Glutamatergic neuron (in vitro differentiated cells): ENCODE results near the gene CDC37L1. TPM values are rescaled to one million over a fixed set of nuclear protein-coding genes. Genes with fewer than 3 reads are reported as not detected.

Experiments
- DNase-seq: peaks from one replicate; pipeline ENCODE4 v3.0.0; 2022
- H3K27ac Mint-ChIP-seq: one replicate; pipeline ENCODE4 v1.8.0; 2020; ENCODE audit warnings: mild to moderate bottlenecking, mixed read lengths, inconsistent platforms; ENCODE audit not compliant: unreplicated experiment
- H3K27me3 Mint-ChIP-seq: one replicate; pipeline ENCODE4 v1.8.0; 2020; ENCODE audit warnings: mild to moderate bottlenecking, moderate library complexity, mixed read lengths, inconsistent platforms; ENCODE audit not compliant: unreplicated experiment
- H3K36me3 Mint-ChIP-seq: one replicate; pipeline ENCODE4 v1.8.0; 2020; ENCODE audit warnings: mild to moderate bottlenecking, mixed read lengths, inconsistent platforms; ENCODE audit not compliant: unreplicated experiment
- H3K4me1 Mint-ChIP-seq: one replicate; pipeline ENCODE4 v1.8.0; 2020; ENCODE audit warnings: mild to moderate bottlenecking, low read depth, mixed read lengths, inconsistent platforms; ENCODE audit not compliant: unreplicated experiment
- H3K4me3 Mint-ChIP-seq: one replicate; pipeline ENCODE4 v1.8.0; 2020; ENCODE audit warnings: mild to moderate bottlenecking, mixed read lengths, inconsistent platforms; ENCODE audit not compliant: unreplicated experiment
- H3K9me3 Mint-ChIP-seq: one replicate; pipeline ENCODE4 v1.8.0; 2020; ENCODE audit warnings: mild to moderate bottlenecking, moderate library complexity, mixed read lengths, inconsistent platforms; ENCODE audit not compliant: unreplicated experiment
- total RNA-seq: library from RNA; stranded (reverse); fragmentation: NEBNext Ultra II Directional; extraction: Animal tissue kit (Norgen Biotek cat#: 25700); gene quantifications from one replicate; pipeline ENCODE4 v1.2.1, GENCODE V29; 2021; ENCODE audit not compliant: unreplicated experiment
- TF ChIP-seq, protein P1 (sequence below): fragments of 200-600 bp; sonication (generic); IDR thresholded peaks from one replicate; pipeline ENCODE4 v1.5.0; 2021; ENCODE audit not compliant: partially characterized antibody, unreplicated experiment

Gene CDC37L1
- total RNA-seq, 1 donor from 2014 or later = 20.8 TPM

DNA sequence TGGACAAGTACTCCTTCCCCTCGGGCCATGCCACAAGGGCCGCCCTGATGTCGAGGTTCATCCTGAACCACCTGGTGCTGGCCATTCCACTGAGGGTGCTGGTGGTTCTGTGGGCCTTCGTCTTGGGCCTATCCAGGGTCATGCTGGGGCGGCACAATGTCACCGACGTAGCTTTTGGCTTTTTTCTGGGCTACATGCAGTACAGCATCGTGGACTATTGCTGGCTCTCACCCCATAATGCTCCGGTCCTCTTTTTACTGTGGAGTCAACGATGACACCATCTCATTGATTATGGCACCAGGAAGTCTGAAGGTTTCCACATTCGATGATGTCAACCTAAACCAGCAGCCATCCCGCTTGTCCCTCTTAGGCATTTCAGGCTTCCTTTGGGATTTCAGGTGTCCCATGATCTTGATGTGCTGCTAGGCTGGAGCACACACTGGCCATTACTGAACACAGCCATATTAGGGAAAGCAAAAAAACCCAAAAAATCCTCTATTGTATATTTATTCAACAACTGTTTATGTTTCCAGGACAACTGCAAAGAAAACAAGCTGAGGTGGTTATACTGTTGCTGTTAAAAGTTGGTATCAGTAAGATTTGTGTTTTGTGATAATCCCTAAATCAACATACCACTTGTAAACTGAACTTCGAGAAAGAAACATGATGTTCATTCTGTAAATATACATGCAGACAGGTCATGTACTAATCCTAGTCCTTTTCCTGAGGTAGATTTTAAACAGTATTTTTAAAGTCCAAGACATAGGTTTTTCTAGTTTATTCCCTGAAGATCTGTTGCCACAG, 16.2 kb upstream of the CDC37L1 start:
- Mint-ChIP-seq H3K4me1 (peaks cover 19% of the 10 kb centered on the region), H3K36me3 (no peaks in the 10 kb centered on the region), H3K9me3 (peaks cover 6% of the 10 kb centered on the region), H3K4me3 (peak overlapping the region; percentile 84), H3K27ac (peak overlapping the region; percentile 57), H3K27me3 (peaks cover 4% of the 10 kb centered on the region)
- TF ChIP-seq, protein P1, sequence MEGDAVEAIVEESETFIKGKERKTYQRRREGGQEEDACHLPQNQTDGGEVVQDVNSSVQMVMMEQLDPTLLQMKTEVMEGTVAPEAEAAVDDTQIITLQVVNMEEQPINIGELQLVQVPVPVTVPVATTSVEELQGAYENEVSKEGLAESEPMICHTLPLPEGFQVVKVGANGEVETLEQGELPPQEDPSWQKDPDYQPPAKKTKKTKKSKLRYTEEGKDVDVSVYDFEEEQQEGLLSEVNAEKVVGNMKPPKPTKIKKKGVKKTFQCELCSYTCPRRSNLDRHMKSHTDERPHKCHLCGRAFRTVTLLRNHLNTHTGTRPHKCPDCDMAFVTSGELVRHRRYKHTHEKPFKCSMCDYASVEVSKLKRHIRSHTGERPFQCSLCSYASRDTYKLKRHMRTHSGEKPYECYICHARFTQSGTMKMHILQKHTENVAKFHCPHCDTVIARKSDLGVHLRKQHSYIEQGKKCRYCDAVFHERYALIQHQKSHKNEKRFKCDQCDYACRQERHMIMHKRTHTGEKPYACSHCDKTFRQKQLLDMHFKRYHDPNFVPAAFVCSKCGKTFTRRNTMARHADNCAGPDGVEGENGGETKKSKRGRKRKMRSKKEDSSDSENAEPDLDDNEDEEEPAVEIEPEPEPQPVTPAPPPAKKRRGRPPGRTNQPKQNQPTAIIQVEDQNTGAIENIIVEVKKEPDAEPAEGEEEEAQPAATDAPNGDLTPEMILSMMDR = no peak
- no peak for DNase-seq

DNA sequence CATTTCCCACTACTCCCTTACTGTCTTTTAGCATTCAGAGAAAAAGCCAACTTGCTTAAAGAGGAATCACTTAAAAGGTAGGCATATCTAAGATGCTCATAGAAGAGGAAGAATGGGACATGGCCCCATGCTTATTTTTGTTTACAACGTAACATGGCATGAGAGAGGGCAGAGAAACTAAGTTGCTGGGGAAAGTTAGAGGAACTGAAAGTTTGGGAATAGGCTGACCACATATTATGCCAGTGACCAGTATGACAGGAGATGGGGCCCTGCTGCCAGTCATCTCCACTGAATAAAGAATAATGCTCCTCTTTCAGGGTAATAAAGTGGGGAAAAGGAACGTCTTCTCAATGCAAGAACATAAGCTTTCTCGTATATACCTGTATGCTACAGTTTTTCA, 15.4 kb upstream of the CDC37L1 start:
- H3K36me3 Mint-ChIP-seq = no peaks in the 10 kb centered on the region
- TF ChIP-seq, protein P1 = no peak
- H3K27me3 Mint-ChIP-seq = peaks cover 4% of the 10 kb centered on the region
- no peak for DNase-seq
- no peak overlapping the region for H3K27ac Mint-ChIP-seq
- peaks cover 6% of the 10 kb centered on the region for H3K9me3 Mint-ChIP-seq
- peak overlapping the region; percentile 39 for H3K4me3 Mint-ChIP-seq
- H3K4me1 Mint-ChIP-seq = peaks cover 19% of the 10 kb centered on the region

DNA sequence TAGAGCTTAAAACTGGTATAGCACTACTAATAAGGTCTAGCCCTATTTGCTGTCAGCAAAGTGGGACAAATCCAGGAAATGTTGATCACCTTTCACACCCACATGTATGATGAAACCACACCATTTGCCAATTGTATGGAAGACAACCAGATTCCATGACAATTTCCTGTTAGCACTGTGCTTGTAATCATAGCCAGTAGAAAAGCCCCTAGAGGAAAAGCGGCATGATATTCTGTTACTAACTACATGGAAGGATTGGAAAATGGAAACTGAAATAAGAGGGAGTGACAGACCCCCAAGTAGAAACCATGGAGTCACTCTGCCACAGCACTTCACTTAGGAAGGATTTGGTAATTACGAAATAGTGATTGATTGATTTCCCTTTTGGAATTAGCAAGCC, 14.0 kb upstream of the CDC37L1 start:
- TF ChIP-seq, protein P1 = no peak
- Mint-ChIP-seq H3K27me3 (peaks cover 4% of the 10 kb centered on the region), H3K9me3 (peaks cover 6% of the 10 kb centered on the region), H3K27ac (no peak overlapping the region), H3K36me3 (no peaks in the 10 kb centered on the region), H3K4me1 (peaks cover 19% of the 10 kb centered on the region), H3K4me3 (peak overlapping the region; percentile 79)
- no peak for DNase-seq

GRCh38 chr9:4666042-4666699, 13.2 kb upstream of the CDC37L1 start, which contains the start of gene SPATA6L:
Gene SPATA6L, minus strand, starts transcription at chr9:4666480. Its CDS starts 230 bp downstream, at chr9:4666250.
- peaks cover 6% of the 10 kb centered on the region for H3K9me3 Mint-ChIP-seq
- DNase-seq = peak; percentile 48
- peaks cover 4% of the 10 kb centered on the region for H3K27me3 Mint-ChIP-seq
- peaks cover 19% of the 10 kb centered on the region for H3K4me1 Mint-ChIP-seq
- TF ChIP-seq, protein P1 = no peak
- H3K36me3 Mint-ChIP-seq = no peaks in the 10 kb centered on the region
- peak within 1 kb of the TSS; percentile 79 for H3K4me3 Mint-ChIP-seq
- no peak within 1 kb of the TSS for H3K27ac Mint-ChIP-seq

DNA sequence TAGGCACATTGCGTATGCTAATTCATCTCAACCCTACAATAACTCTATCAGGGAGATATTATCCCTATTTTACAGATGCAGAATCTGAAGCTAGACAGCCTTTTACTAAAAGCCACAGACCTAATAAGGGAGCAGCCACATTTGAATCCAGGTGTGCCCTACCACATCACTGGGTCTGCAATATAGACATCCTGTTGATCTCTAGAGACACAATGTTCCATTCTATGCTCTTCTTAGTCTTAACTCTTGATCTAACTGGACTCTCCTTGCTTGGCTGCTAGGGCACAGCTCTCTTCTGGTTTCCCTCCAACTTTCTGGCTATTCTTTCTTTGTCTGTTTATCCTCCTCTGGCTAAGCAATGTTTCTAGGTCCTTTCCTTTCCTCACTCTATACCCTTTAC, 11.7 kb upstream of the CDC37L1 start:
- Mint-ChIP-seq H3K9me3 (peaks cover 3% of the 10 kb centered on the region), H3K4me1 (peaks cover 17% of the 10 kb centered on the region), H3K27ac (no peak overlapping the region), H3K36me3 (no peaks in the 10 kb centered on the region), H3K4me3 (no peak overlapping the region), H3K27me3 (peaks cover 2% of the 10 kb centered on the region)
- TF ChIP-seq, protein P1 = no peak
- no peak for DNase-seq
